SK-N-MC (cell line): ENCODE results near the gene TFPT.

Experiments used
- EZH2 ChIP-seq: fragments of 200-600 bp; sonication (generic); IDR thresholded peaks from one replicate; pipeline ENCODE4 v1.6.1; 2017; ENCODE audit warnings: antibody characterized with exemption
- FOXP2 ChIP-seq: optimal IDR thresholded peaks from 2 replicates; pipeline ENCODE3; 2011; ENCODE audit warnings: mild to moderate bottlenecking, moderate library complexity; ENCODE audit not compliant: insufficient read depth; ENCODE audit errors: extremely low read length, control extremely low read depth
- POLR2AphosphoS5 ChIP-seq: IDR thresholded peaks from 2 replicates; pipeline ENCODE4 v1.6.1; 2012; ENCODE audit warnings: mild to moderate bottlenecking, low read depth, low read length, borderline replicate concordance

GRCh38 chr19:54108496-54108895, 7.0 kb downstream of the TFPT start:
- TF ChIP-seq EZH2: no peak
- TF ChIP-seq POLR2AphosphoS5: no peak
- no peak for TF ChIP-seq FOXP2
